Jurkat, Clone E6-1 (cell line): Measurements from ENCODE around the gene GNPAT.

Source experiments
- DNase-seq: peaks from one replicate; pipeline ENCODE4 v3.0.0-alpha.2; 2011; ENCODE audit warnings: low read depth, low spot score
- H3K4me3 ChIP-seq: 2 replicates; pipeline ENCODE4 v1.5.1; 2011; ENCODE audit warnings: mild to moderate bottlenecking, low read length, control low read depth, moderate library complexity

The GNPAT gene

DNA sequence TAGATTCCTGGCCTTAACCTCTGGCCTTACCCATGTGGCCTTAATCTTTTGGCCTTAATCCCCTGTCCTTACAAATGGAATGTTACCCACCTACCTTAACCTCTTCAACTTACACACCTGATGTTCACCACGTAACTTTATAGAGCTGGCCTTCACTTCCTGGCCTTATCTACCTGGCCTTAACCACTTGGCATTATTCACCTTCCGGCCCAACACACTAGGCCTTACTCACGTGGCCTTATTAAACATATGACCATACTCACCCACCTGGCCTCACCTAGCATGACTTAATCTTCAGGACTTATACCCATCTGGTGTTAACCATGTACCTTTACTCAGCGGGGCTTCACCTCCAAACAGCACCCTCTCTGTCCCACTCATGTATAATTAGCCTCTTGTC, 54.9 kb downstream of the GNPAT start:
- H3K4me3 ChIP-seq: no peak overlapping the region
- no peak for DNase-seq

DNA sequence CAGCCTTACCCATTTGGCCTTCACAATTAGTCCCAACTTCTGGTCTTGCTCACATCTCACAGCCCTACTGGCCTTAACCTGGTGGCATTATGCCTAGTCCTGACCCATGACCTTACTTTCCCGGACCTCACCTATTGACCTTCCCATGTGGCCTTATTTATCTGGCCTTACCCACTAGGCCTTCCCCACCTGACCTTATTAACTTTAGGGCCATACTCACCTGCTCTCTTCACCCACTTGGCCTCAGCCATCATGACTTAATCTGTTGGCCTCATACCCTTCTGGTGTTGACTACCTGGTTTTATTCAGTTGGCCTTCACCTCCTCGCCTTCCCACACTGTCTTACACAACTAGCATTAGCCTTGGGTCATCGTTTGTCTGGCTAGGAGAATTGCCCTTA, 61.0 kb downstream of the GNPAT start:
- no peak for DNase-seq
- H3K4me3 ChIP-seq: no peak overlapping the region

DNA sequence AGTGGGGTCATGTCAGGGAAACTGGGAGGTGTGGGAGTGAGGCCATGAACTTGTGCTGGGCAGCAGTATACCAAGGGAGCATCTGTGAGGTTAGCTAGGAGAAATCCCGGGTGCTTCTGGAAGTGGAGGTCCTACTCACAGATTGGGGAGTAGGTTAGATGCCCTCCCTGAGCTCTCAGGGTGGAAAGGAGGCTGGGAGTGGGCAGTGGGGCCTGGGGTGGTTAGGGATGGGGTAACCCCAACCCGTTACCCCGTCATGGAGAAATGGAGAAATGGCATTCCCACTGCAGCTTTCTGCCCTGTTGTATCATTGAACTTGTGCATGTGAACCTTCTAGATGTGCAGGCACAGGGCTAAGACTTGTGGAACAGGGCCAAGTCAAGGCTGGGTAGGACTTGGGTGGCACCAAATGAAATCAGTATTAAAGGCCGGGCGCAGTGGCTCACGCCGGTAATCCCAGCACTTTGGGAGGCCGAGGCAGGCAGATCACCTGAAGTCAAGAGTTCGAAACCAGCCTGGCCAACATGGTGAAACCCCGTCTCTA, 69.5 kb downstream of the GNPAT start:
- no peak overlapping the region for H3K4me3 ChIP-seq
- DNase-seq: no peak

DNA sequence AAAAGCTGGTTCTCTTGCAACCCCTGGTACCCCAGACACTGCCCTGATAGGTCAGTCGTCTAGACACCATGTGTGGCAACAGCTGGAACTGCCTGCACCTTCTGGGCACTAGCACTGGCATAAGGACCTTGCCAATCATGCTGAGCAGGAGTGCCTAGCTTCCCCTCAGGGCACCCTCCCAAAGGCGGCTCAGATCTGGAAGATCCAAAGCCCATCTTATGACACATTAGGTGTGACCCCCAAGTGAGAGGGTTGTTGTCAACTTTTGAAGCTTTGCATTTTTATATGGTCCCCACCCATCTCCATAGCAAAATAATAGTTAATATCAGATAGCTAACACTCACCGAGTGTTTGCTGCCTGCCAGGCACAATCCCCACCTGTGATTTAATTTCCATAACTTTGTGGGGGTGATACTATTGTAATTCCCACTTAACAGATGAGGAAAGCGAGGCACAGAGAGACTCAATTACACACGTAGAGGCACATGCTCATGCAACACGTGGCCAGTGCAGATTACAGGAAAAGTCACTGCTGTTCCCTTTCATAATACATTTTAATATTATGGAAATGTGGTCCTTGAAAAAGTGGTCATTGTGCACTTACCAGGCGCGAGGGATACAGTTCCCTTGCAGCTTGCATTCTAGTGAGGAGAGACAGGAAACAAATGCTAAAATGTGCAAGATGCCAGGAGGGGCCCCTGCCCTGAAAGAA, 70.9 kb downstream of the GNPAT start:
- DNase-seq: no peak

DNA sequence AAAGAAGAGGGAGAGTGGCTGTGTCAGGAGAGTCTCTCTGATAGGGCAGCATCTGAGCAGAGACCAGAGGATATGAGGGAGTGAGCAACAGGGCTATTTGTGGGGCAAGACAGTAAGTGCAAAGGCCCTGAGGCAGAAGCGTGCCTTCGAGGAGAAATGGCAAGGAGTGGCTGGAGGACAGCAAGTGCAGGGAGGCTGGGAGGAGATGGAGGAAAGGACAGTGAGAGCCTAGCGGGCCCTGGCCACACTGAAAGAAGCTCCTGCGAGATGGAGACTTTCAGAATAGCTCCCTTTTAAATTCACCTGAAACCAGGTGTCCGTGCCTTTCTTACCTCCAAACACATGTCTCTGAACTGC, 71.4 kb downstream of the GNPAT start:
- H3K4me3 ChIP-seq: no peak overlapping the region
- DNase-seq: no peak

More for the DNA sequence above, 70.9 kb downstream of the GNPAT start:
- no peak overlapping the region for H3K4me3 ChIP-seq

DNA sequence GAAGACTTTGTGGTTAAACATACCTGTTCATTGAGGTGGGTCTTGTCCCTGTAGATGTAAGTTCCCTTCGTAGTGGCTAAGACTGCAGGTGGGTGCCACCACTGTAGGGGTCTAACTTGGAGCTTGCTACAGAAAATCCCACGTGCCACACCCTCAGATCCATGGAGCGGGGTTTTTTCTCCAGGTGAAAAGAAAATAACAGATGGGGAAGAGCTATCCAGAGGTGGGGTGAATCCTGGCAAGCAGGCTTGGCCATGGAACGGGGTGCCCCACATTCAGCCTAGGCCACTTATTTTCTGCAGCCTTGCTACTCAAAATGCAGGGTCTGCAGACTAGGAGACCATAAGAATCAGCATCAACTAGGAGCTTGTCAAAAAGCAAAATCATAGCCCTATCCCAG, 72.6 kb downstream of the GNPAT start:
- DNase-seq: no peak
- no peak overlapping the region for H3K4me3 ChIP-seq

DNA sequence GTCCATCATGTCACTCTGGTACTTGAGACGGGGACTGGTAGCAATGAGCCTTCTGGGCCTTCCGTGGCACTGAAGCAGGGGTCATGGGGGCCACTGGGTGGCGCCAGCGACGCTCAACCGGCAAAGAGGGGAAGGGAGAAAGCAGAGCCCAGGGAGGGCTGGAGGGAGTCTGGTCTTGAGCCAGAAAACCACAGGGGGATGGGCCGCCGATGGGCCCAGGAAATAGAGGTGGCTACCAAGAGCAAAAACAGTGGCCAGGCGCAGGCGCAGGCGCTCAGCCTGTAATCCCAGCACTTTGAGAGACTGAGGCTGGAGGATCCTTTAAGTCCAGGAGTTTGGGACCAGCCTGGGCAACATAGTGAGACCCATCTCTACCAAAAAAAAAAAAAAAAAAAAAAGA, 74.9 kb downstream of the GNPAT start:
- DNase-seq: no peak
- H3K4me3 ChIP-seq: no peak overlapping the region

DNA sequence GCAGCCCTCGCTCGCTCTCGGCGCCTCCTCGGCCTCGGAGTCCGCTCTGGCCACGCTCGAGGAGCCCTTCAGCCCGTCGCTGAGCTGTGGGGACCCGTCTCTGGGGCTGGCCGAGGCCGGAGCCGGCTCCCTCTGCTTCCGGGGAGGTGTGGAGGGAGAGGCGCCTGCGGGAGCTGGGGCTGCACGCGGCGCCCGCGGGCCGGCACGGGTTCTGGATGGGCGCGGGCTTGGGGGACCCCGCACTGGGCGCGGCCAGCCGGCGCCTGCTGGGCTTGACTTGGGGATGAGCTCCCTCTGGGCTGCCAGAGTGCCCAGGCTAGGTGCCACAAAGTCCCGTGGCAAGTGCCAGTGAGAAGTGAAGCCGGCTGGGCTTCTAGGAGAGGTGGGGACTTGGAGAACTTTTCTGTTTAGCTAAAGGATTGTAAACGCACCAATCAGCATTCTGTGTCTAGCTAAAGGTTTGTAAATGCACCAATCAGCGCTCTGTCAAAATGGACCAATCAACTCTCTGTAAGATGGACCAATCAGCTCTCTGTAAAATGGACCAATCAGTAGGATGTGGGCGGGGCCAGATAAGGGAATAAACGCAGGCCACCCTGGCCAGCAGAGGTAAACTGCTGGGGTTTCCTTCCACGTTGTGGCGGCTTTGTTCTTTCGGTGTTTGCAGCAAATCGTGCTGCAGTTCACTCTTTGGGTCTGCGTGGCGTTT, 76.4 kb downstream of the GNPAT start:
- H3K4me3 ChIP-seq: no peak overlapping the region
- DNase-seq: no peak

DNA sequence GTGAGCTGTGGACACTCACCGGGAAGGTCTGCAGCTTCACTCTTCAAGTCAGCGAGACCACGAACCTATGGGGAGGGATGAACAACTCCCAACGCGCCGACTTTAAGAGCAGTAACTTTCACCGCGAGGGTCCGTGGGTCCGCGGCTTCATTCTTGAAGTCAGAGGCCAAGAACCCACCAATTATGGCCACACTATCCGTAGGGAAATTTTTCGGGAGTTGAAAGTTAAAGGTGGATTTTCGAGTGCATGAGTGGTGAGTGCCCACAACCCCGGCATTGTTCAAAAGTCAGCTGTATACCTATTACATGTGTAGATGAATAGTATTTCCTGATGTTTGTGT, 77.0 kb downstream of the GNPAT start:
- H3K4me3 ChIP-seq: no peak overlapping the region
- DNase-seq: no peak

DNA sequence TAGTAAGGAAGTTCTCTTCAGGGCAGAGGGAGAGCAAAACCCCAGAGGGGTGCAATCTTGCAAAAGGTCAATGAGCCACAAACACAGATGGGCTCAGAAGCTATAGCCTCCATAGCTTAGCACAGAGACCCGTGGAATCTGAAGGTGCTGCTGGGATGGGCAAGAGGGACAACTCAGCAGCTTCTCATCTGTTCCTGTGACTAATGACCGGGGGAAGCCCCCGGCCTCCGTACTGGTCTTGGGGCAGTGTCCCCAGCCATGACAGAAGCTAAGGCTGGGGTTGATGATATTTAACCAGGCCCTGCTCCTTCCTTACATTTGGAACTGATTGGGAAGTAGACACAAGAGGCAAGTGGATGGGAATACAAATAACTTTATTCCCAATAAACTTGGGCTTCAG, 77.6 kb downstream of the GNPAT start:
- no peak for DNase-seq
- H3K4me3 ChIP-seq: no peak overlapping the region

DNA sequence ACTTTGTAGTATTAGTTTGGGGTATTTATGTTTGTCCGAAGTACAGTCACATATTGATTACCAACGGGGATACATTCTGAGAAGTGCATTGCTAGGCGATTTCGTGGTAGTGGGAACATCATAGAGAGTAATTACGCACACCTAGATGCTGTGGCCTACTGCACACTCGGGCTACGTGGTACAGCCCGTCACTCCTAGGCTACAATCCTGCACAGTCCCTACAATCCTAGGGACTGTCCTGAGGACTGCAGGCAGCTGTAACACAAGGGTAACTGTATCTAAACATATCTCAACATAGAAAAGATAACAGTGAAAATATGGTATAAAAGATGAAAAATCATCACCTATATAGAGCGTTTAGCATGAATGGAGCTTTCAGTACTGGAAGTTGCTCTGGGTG, 78.1 kb downstream of the GNPAT start:
- no peak overlapping the region for H3K4me3 ChIP-seq
- DNase-seq: no peak

DNA sequence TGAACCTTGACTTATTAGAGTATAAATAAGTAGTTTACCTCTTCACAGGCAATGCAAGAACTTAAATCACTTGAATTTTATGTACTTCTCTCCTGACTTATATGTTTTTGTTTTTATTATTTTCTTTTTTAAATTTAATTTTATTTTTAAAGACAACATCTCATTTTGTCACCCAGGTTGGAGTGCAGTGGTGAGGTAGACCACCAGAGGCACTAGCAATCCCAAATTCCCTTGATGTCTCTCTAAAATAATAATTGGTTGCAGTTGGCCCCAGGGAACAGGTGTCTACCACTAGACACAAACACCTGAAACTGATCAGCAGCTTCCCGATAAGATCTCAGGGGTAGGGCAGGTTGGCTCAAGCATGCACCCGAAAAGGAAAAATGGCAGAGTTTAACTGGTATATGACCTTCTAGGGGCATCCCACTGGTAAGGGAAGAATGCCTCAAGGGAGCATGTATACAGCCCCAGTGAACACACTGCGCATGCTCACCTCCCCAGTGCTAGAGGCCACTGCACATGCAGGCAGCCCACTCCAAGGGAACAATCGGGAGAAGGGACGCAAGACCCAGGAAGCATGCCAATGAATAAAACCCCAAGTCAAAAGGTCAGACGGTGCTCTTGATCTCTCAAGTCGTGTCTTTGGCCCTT, 82.0 kb downstream of the GNPAT start:
- no peak overlapping the region for H3K4me3 ChIP-seq

DNA sequence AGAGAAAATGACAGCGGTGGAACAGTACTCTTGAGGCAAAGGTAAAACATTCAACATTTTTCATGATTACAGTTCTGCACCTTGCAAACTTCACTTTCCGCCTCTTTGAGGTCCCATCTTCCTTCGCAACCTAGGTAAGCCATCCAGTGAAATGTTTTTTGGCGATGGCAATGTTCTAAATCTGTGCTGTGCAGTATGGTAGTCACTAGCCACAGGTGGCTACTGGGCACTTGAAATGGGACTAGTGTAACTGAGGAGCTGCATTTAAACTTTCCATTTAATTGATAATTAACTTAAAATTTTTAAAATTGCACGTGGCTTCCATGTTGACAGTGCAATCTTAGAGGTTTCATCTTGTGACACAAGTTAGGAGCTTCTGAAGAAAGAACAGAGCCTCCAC, 83.6 kb downstream of the GNPAT start:
- H3K4me3 ChIP-seq: no peak overlapping the region
- DNase-seq: no peak

More for the DNA sequence above, 82.0 kb downstream of the GNPAT start:
- DNase-seq: no peak

DNA sequence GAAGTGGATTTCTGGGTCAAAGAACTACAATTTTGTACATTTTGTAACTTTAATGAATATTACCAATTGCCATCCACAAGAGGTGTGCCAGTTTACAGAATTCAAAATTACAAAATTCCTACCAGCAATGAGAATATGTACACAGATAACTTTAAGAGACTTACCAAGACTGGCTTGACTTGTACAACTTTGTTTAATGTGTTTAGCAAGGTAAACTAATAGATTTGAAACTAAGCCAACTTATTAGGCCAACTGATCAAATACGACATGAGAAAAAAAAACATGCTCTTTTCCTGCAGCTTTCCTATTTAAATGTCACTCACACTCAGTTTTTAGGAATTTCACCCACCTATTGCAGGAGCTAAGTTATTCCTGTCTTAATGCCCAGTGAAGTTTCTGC, 85.2 kb downstream of the GNPAT start:
- no peak overlapping the region for H3K4me3 ChIP-seq
- DNase-seq: no peak
